GM13976 (cell line): ENCODE results near the gene LITAF.
"Not testable (repeated sequence)": the region's sequence is repeated elsewhere in the genome, so short reads cannot be mapped to it uniquely, and the experiment has no call there.

Experiments used
- DNase-seq: peaks from one replicate; pipeline ENCODE4 v3.0.0; 2012; ENCODE audit warnings: low spot score
- CTCF ChIP-seq: IDR thresholded peaks from 2 replicates; pipeline ENCODE4 v1.5.1; 2012; ENCODE audit warnings: borderline replicate concordance, mild to moderate bottlenecking; ENCODE audit not compliant: insufficient read depth; ENCODE audit errors: extremely low read depth, missing control alignments, control extremely low read depth
- in situ Hi-C: fragments of 300-500 bp; cut with MboI; formaldehyde crosslinking; loops from one replicate; pipeline ENCODE4 v1.12.0; 2022; ENCODE audit warnings: low sequenced_read_pairs, mixed read lengths, inconsistent platforms; ENCODE audit not compliant: unreplicated experiment

LITAF gene

GRCh38 chr16:11583166-11583565 is 3.6 kb downstream of the LITAF start:
- TF ChIP-seq CTCF, result no peak
- DNase-seq, result no peak
- in situ Hi-C loops, result no loop called here

GRCh38 chr16:11582157-11582814 is 4.4 kb downstream of the LITAF start:
- peak; percentile 61 for DNase-seq
- TF ChIP-seq CTCF, result no peak
- in situ Hi-C loops, result no loop called here

GRCh38 chr16:11581678-11582077 is 5.0 kb downstream of the LITAF start:
- no peak for TF ChIP-seq CTCF
- in situ Hi-C loops, result no loop called here

GRCh38 chr16:11580451-11581086 is 6.2 kb downstream of the LITAF start:
- in situ Hi-C loops, result no loop called here
- DNase-seq, result no peak
- no peak for TF ChIP-seq CTCF

More at GRCh38 chr16:11581678-11582077, 5.0 kb downstream of the LITAF start:
- DNase-seq, result no peak

GRCh38 chr16:11577290-11577660 is 9.4 kb downstream of the LITAF start:
- in situ Hi-C loops, DNase-seq: not testable (repeated sequence)

GRCh38 chr16:11576427-11577289 is 10.1 kb downstream of the LITAF start:
- in situ Hi-C loops, result no loop called here
- no peak for TF ChIP-seq CTCF
- peak; percentile 55 for DNase-seq

GRCh38 chr16:11575223-11575589 is 11.5 kb downstream of the LITAF start:
- in situ Hi-C loops, result no loop called here
- DNase-seq, result no peak
- TF ChIP-seq CTCF, result no peak
